Stimulated activated naive CD4-positive, alpha-beta T cell treated with Interleukin-2 at 50 U/mL for 16 hours (primary cell): ENCODE data around the gene ZNF598.
"Not testable (repeated sequence)": the region's sequence is repeated elsewhere in the genome, so short reads cannot be mapped to it uniquely, and the experiment has no call there.

Source experiments
- DNase-seq: peaks from one replicate; lab custom pipeline; 2025; lab: John Stamatoyannopoulos, UW

ZNF598 gene

GRCh38 chr16:2040041-2040786 is 30.6 kb upstream of the ZNF598 start:
- DNase-seq: no peak

- no peak for DNase-seq
Measured at GRCh38 chr16:2039274-2040031, 29.8 kb upstream of the ZNF598 start.

- no peak for DNase-seq
Measured at GRCh38 chr16:2038382-2039231, 29.0 kb upstream of the ZNF598 start.

GRCh38 chr16:2037647-2038381 is 28.2 kb upstream of the ZNF598 start:
- no peak for DNase-seq

GRCh38 chr16:2037115-2037514 is 27.5 kb upstream of the ZNF598 start:
- DNase-seq: no peak

GRCh38 chr16:2036200-2036966 is 26.8 kb upstream of the ZNF598 start:
- no peak for DNase-seq

- DNase-seq: no peak
Measured at GRCh38 chr16:2035431-2036199, 26.0 kb upstream of the ZNF598 start.

GRCh38 chr16:2034696-2035430 is 25.2 kb upstream of the ZNF598 start:
- DNase-seq: no peak

GRCh38 chr16:2033909-2034695 is 24.5 kb upstream of the ZNF598 start:
- not testable (repeated sequence) for DNase-seq

- no peak for DNase-seq
Measured at GRCh38 chr16:2033057-2033908, 23.7 kb upstream of the ZNF598 start.

- DNase-seq: no peak
Measured at GRCh38 chr16:2032285-2033056, 22.9 kb upstream of the ZNF598 start.

GRCh38 chr16:2031081-2031577 is 21.5 kb upstream of the ZNF598 start:
- DNase-seq: no peak

GRCh38 chr16:2030036-2030435 is 20.4 kb upstream of the ZNF598 start:
- no peak for DNase-seq

- DNase-seq: no peak
Measured at GRCh38 chr16:2029350-2029749, 19.7 kb upstream of the ZNF598 start.

GRCh38 chr16:2028620-2029220 is 19.1 kb upstream of the ZNF598 start:
- DNase-seq: no peak

- DNase-seq: no peak
Measured at GRCh38 chr16:2028146-2028545, 18.5 kb upstream of the ZNF598 start.
